ENCODE measurements around the gene ABI1.
"Not testable (repeated sequence)": the region's sequence is repeated elsewhere in the genome, so short reads cannot be mapped to it uniquely, and the experiment has no call there.

The ABI1 gene

DNA sequence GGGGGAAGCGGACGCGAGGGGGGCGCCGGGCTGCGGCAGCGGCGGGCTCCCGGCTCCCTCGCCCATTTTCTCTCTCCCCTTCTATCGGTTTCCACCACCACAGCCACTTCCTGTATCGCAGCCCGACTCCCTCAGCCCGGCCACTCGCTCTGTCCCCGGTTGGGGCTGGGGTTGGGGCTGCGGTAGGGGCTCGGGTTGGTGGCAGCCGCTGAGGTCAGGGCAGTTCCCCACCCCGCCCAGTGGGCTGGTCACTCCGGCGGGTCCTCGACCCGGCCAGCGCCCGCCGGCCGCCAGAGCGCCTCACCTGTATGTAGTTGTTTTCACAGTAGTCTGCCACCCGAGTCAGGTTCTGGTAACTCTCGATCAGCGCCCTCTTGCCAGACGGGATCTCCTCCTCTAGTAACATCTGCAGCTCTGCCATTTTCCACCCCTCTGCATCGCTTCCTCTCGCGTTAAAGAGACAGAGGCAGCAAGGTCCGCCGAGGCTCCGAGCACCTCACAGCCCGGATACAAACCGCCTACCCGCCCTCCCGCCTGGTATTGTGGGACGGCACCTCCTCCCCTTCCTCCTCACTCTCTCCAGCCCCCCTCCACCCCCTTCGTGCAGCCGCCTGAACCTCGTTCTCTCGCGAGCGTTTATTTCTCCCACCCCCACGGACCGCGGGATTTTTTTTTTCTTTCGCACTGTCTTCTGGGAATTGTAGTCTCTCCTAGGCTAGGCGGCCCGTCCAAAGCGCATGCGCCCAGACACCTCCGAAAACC lies at the start of gene ABI1:
Gene ABI1, minus strand, starts transcription at position 516 of the 762 bp plus-strand sequence. Its CDS starts 95 bp downstream, at position 421.
- Histone ChIP-seq H3K27me3 (ENCODE audit: control insufficient read depth, insufficient read depth, low read length) (no peaks in the 10 kb centered on the region), H3K27ac (ENCODE audit: low read depth, low read length) (peak within 1 kb of the TSS; percentile 85), H3K4me1 (ENCODE audit: control insufficient read depth, insufficient read depth, low read length) (peaks cover 2% of the 10 kb centered on the region), H3K36me3 (ENCODE audit: control insufficient read depth, insufficient read depth, low read length) (no peaks in the 10 kb centered on the region), H3K9ac (ENCODE audit: low read length) (peak within 1 kb of the TSS; percentile 88), H3K4me3 (ENCODE audit: low read length) (peak within 1 kb of the TSS; percentile 95)

DNA sequence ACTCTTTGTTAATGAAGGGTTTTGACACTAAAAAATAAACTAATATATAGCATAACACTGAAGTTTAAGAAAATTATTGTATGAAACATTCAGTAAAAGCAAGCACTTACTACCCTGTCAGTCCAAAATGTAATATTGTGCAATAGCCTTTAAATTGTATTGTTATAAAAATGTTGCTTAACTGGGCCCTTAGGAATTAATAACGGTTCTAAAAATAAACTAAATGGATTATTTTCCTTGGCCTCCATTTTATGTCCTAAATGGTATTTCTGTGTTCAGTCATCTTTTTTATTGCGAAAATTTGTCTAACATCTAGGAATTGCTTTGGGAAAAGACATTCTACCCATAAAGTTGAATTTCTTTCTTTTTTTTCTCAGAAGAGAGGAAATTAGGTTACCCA lies 49.0 kb upstream of the ABI1 start:
- Histone ChIP-seq H3K9ac (ENCODE audit: low read length) (no peak overlapping the region), H3K4me3 (ENCODE audit: low read length) (no peak overlapping the region), H3K27me3 (ENCODE audit: control insufficient read depth, insufficient read depth, low read length) (no peaks in the 10 kb centered on the region), H3K27ac (ENCODE audit: low read depth, low read length) (no peak overlapping the region), H3K36me3 (ENCODE audit: control insufficient read depth, insufficient read depth, low read length) (no peaks in the 10 kb centered on the region), H3K4me1 (ENCODE audit: control insufficient read depth, insufficient read depth, low read length) (no peaks in the 10 kb centered on the region)

DNA sequence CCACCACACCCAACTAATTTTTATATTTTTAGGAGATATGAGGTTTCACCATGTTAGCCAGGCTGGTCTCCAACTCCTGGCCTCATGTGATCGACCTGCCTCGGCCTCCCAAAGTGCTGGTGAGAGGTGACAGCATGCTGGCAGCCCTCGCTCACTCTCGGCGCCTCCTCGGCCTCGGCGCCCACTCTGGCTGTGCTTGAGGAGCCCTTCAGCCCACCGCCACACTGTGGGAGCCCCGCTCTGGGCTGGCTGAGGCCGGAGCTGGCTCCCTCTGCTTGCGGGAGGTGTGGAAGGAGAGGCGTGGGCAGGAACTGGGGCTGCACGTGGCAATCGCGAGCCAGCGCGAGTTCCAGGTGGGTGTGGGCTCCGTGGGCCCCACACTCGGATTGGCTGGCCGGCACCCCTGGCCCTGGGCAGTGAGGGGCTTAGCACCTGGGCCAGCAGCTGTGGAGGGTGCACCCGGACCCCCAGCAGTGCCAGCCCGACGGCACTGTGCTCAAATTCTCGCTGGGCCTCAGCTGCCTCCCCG lies 44.6 kb upstream of the ABI1 start:
- H3K9ac ChIP-seq (ENCODE audit: low read length); H3K27me3 ChIP-seq (ENCODE audit: control insufficient read depth, insufficient read depth, low read length); H3K4me3 ChIP-seq (ENCODE audit: low read length); H3K36me3 ChIP-seq (ENCODE audit: control insufficient read depth, insufficient read depth, low read length); H3K4me1 ChIP-seq (ENCODE audit: control insufficient read depth, insufficient read depth, low read length); H3K27ac ChIP-seq (ENCODE audit: low read depth, low read length): not testable (repeated sequence)

DNA sequence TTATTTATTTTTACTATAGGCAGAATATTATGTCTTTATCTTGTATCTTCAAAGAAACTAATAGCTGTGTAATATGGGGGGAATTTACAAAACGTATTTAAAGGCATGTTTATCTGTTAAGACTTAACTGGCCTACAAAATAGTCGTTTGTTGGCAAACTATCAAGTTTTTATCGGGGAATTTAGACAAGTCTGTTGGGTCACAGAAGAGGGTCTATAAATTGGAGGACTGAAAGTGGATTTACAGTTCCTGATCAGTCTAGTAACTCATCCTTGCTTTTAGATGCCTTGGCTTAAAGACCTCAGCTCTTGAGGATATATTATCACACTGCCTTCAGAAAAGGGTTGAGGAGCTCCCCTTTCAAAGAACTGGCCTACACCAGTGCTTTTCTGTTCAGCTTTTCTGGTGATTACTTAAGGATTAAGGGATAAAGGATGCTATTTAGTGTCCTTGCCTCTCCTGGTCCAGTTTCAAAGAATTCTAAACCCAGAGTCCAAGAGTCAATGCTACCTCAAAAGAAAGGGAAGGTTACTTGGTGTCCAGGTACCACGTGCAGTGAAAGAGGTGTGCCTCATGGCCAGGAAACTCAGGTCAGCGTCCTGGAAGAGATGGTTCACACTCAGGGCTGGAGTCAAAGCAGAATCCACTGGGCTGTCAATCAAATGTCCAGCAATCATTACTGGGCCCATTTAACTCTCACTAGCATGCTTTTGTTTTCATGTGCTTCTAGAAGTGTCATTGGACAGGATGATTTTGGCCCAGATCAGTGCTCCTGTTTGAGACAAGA lies 42.9 kb upstream of the ABI1 start:
- H3K4me3 ChIP-seq (ENCODE audit: low read length) = no peak overlapping the region
- no peak overlapping the region for H3K9ac ChIP-seq (ENCODE audit: low read length)
- H3K36me3 ChIP-seq (ENCODE audit: control insufficient read depth, insufficient read depth, low read length) = no peaks in the 10 kb centered on the region
- H3K4me1 ChIP-seq (ENCODE audit: control insufficient read depth, insufficient read depth, low read length) = no peaks in the 10 kb centered on the region
- H3K27ac ChIP-seq (ENCODE audit: low read depth, low read length) = no peak overlapping the region
- H3K27me3 ChIP-seq (ENCODE audit: control insufficient read depth, insufficient read depth, low read length) = no peaks in the 10 kb centered on the region

DNA sequence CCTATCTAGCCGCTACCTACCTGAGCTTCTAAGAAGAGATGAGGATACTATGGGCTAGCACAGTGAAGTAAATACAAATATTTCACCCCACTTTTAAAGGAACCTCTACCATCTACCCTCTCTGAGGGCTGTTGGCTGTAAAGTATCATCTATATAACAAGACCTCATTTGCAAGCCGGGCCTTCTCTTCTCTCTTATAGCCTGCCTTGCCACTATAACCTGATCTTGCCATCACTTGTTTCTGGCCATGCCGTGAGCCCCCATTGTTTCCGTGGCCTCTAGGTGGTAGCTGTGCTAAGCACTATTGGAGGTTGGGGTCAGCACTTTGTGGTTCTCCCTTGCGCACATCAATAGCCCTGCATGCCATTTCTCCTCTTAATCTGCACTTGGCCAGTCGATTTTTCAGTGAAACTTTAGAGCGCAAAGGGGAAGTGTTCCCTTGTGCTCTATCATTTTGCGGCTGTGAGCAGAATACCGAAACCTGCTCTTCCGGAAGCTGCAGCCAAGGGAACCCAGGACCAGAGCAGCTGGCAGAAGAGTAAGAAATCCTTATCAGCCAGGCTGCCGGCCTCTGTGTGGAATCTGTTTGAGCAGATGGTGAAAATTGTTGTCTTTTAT lies 31.7 kb upstream of the ABI1 start:
- not testable (repeated sequence) for H3K36me3 ChIP-seq (ENCODE audit: control insufficient read depth, insufficient read depth, low read length); H3K4me3 ChIP-seq (ENCODE audit: low read length); H3K27me3 ChIP-seq (ENCODE audit: control insufficient read depth, insufficient read depth, low read length); H3K9ac ChIP-seq (ENCODE audit: low read length); H3K4me1 ChIP-seq (ENCODE audit: control insufficient read depth, insufficient read depth, low read length); H3K27ac ChIP-seq (ENCODE audit: low read depth, low read length)

DNA sequence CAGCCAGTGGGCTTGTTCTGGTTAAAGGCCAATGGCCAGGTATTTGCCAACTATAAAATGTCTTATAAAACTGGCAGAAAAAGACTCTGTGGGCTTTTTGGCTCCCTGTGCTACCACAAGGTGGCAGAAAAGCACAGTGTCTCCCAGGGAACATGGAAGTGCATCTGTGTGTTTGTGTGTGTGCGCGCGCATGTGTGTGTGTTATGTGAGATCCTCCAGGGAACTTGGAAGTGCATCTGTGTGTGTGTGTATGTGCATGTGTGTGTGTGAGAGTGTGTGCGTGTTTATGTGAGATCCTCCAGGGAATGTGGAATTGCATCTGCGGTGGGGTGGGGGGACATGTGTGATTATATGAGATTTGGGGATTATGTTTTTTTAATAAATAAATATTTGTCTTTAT lies 30.2 kb upstream of the ABI1 start:
- H3K9ac ChIP-seq (ENCODE audit: low read length) = no peak overlapping the region
- no peaks in the 10 kb centered on the region for H3K27me3 ChIP-seq (ENCODE audit: control insufficient read depth, insufficient read depth, low read length)
- H3K27ac ChIP-seq (ENCODE audit: low read depth, low read length) = no peak overlapping the region
- H3K4me3 ChIP-seq (ENCODE audit: low read length) = no peak overlapping the region
- no peaks in the 10 kb centered on the region for H3K4me1 ChIP-seq (ENCODE audit: control insufficient read depth, insufficient read depth, low read length)
- no peaks in the 10 kb centered on the region for H3K36me3 ChIP-seq (ENCODE audit: control insufficient read depth, insufficient read depth, low read length)

DNA sequence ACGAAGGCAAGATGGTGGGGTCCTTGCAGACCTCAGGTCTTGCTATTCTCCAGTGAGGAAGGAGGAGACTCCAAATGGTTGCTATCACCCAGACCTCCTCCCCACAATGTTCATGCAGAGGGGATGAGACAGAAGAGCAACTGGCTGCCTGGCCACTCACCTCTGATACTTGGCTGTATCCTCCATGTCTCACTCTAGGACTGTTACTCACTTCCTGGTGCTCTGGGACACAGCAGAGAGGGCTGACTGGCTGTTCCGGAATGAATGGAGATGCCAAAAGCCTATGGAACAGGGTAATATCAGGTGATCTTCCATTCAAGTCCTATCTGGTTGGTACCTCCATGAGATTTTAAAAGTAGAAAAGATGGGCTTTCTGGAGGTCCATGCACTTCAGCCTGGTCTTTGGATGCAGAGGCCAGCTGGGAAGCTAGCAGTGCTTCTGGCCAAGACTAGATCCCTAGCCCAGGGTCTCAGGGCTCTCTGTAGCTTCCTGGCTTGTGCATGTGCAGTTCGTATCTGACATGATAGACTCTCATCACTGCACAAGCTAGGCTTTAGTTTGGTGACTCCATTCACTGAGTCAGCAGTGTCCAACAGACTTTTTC lies 27.0 kb upstream of the ABI1 start:
- Histone ChIP-seq H3K27me3 (ENCODE audit: control insufficient read depth, insufficient read depth, low read length) (no peaks in the 10 kb centered on the region), H3K4me1 (ENCODE audit: control insufficient read depth, insufficient read depth, low read length) (no peaks in the 10 kb centered on the region), H3K4me3 (ENCODE audit: low read length) (no peak overlapping the region), H3K9ac (ENCODE audit: low read length) (no peak overlapping the region), H3K36me3 (ENCODE audit: control insufficient read depth, insufficient read depth, low read length) (no peaks in the 10 kb centered on the region), H3K27ac (ENCODE audit: low read depth, low read length) (no peak overlapping the region)

DNA sequence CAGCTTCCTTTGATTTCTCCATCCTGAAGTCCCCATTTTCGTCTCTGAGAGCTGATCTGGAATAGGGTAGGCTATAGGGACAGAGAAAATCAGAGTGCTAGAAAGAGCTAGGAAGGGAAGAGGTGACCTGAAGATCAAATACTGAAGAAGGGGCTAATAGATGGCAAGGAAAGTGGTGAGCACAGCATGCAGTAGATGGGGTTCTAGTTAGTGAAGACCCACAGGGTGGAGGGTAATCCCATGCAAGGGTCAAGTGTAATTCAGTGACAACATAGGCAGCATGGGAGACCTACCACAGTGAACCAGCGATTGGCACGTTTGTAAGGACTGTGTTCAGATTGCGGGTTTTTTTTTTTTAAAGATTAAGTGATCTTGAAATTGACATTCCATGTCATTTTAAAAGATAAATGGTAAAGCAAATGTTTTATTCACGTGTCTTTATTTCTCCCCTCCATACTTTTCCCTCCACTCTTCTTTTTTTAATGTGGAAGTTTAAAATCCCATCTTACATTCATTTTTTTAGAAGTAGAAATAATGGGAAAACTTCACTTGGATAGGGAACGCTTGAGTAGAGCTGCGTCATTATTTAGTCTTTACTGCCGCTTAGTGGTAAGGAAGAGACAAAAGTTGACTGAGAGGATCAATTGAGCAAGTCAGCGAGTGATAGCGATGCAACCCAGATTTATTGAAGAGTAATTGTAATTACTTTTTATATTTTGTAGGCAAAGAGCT lies 21.0 kb upstream of the ABI1 start:
- Histone ChIP-seq H3K9ac (ENCODE audit: low read length) (no peak overlapping the region), H3K27me3 (ENCODE audit: control insufficient read depth, insufficient read depth, low read length) (no peaks in the 10 kb centered on the region), H3K4me3 (ENCODE audit: low read length) (no peak overlapping the region)

DNA sequence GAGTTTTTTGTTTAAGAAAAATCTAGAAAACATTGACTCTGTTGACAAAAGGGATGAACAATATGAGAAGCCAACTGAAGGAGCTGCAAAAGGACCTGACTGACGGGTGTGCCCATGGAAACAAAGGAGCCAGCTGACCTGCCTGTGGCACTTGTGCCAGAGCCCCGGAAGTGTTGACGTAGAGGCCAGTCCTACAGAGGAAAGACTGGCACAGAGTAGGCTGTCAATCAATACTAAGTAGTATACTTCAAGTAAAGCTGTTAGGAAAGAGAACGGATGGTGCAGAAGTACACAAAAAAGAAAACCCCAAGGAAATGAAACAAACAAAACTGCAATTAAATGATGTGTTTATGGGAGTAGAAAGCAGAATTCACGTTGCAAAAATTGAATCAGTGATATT lies 19.0 kb upstream of the ABI1 start:
- Histone ChIP-seq H3K9ac (ENCODE audit: low read length) (no peak overlapping the region), H3K4me1 (ENCODE audit: control insufficient read depth, insufficient read depth, low read length) (no peaks in the 10 kb centered on the region), H3K27me3 (ENCODE audit: control insufficient read depth, insufficient read depth, low read length) (no peaks in the 10 kb centered on the region), H3K4me3 (ENCODE audit: low read length) (no peak overlapping the region), H3K36me3 (ENCODE audit: control insufficient read depth, insufficient read depth, low read length) (no peaks in the 10 kb centered on the region), H3K27ac (ENCODE audit: low read depth, low read length) (no peak overlapping the region)

More for the DNA sequence above, 21.0 kb upstream of the ABI1 start:
- H3K4me1 ChIP-seq (ENCODE audit: control insufficient read depth, insufficient read depth, low read length) = no peaks in the 10 kb centered on the region
- H3K27ac ChIP-seq (ENCODE audit: low read depth, low read length) = no peak overlapping the region
- no peaks in the 10 kb centered on the region for H3K36me3 ChIP-seq (ENCODE audit: control insufficient read depth, insufficient read depth, low read length)

DNA sequence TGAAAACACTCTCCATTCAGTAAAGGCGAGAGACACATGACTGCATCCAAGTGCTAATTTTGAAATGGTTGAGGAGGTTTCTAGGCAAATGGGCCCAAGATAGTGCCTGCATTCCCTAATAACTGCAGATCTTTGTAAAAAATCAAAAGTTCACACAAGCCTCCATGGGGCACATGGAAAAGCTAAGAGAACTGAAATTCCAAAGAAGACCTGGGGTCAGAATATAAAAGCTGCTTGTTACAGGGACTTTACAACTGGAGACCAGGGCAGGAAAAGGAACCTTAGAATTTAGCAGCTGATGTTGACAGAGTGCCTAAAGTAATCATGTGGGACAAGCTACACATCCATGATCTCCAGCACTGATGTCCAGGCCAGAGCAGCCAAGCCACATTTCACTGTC lies 10.0 kb upstream of the ABI1 start:
- Histone ChIP-seq H3K4me1 (ENCODE audit: control insufficient read depth, insufficient read depth, low read length) (no peaks in the 10 kb centered on the region), H3K27me3 (ENCODE audit: control insufficient read depth, insufficient read depth, low read length) (no peaks in the 10 kb centered on the region), H3K9ac (ENCODE audit: low read length) (no peak overlapping the region)

DNA sequence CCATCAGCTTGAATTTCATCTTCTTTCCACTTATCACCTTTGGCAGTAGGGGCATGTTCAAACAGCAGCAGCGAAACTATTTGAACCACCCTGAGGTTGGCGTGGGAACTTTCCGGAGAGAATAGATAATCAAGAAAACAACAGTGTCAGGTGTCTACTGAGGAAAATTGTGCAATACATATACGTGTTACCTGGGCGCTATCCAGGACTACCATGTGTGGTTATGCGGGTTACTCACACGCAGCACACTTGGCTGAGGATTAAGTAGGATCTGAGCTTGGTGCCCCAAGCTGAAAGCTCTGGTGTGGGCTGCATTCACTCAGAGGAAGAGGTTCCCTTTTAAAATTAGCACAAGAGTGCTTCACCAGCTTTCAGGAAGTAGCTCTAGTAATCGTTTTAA lies 8.8 kb upstream of the ABI1 start:
- no peaks in the 10 kb centered on the region for H3K4me1 ChIP-seq (ENCODE audit: control insufficient read depth, insufficient read depth, low read length)
- no peak overlapping the region for H3K4me3 ChIP-seq (ENCODE audit: low read length)
- no peak overlapping the region for H3K27ac ChIP-seq (ENCODE audit: low read depth, low read length)
- no peaks in the 10 kb centered on the region for H3K27me3 ChIP-seq (ENCODE audit: control insufficient read depth, insufficient read depth, low read length)
- no peaks in the 10 kb centered on the region for H3K36me3 ChIP-seq (ENCODE audit: control insufficient read depth, insufficient read depth, low read length)
- H3K9ac ChIP-seq (ENCODE audit: low read length) = no peak overlapping the region

More for the DNA sequence above, 10.0 kb upstream of the ABI1 start:
- no peaks in the 10 kb centered on the region for H3K36me3 ChIP-seq (ENCODE audit: control insufficient read depth, insufficient read depth, low read length)
- H3K27ac ChIP-seq (ENCODE audit: low read depth, low read length) = no peak overlapping the region
- no peak overlapping the region for H3K4me3 ChIP-seq (ENCODE audit: low read length)
